NCI-H146 treated with DMSO at 0.1 percent for 48 hours (cell line): ENCODE results near the gene RHOF.

ENCODE experiments used
- DNase-seq: peaks from one replicate; lab custom pipeline; 2025; ENCODE audit not compliant: unreplicated experiment; lab: John Stamatoyannopoulos, UW

Gene RHOF

DNA sequence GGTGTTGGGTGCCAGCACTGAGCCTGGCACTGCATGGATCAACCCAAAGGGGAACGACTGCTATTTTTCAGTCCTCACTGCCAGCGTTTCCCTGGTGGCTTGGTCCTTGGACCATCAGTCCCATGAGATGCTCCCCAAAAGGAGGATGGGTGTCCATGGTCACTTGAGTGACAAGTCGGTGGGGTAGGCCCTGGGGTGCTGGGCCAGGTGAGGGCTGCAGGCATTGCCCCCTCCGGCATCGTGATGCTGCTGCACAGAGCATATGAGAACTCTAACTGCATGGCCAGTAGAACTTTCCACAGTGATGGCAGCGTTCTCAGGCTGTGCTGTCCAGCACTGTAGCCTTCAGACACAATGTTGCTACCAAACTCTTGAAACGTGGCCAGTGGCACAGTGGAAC, 26.6 kb upstream of the RHOF start:
- no peak for DNase-seq

DNA sequence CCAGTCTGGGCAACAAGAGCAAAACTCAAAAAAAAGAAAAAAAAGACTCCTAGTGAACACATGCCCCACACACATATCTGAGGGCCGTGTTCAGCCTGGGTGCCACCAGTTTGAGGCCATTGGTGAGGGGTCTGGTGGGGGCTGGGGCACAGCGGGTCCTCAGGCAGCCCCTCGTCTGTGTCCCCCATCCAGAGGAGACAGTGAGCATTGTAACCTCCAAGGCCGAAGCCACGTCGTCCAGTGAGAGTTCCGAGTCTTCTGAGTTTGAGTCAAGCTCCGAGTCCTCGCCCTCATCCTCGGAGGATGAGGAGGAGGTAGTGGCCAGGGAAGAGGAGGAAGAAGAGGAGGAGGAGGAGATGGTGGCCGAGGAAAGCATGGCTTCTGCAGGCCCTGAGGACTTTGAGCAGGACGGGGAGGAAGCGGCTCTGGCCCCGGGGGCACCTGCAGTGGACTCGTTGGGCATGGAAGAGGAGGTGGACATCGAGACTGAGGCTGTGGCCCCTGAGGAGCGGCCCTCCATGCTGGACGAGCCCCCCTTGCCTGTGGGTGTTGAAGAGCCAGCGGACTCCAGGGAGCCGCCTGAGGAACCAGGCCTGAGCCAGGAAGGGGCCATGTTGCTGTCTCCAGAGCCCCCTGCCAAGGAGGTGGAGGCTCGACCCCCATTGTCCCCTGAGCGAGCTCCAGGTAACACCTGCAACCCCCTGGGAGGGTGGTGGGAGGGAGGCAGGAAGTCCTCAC, 25.9 kb upstream of the RHOF start:
- DNase-seq: no peak

DNA sequence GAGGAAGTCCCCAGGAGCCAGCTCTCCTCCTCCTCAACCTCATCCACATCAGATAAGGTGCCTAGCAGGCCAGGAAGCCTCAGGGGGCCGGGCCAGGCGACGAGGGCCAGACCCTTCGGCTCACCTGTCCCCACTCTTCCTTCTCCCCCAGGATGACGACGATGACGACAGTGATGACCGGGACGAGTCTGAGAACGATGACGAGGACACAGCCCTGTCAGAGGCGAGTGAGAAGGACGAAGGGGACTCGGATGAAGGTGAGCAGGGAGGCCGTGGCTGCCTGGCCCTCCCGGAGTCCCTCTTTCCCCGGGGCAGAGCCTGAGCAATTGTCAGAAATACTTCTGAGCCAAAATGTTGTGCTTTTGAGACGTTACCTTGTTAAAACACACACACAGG, 24.2 kb upstream of the RHOF start:
- DNase-seq: no peak

DNA sequence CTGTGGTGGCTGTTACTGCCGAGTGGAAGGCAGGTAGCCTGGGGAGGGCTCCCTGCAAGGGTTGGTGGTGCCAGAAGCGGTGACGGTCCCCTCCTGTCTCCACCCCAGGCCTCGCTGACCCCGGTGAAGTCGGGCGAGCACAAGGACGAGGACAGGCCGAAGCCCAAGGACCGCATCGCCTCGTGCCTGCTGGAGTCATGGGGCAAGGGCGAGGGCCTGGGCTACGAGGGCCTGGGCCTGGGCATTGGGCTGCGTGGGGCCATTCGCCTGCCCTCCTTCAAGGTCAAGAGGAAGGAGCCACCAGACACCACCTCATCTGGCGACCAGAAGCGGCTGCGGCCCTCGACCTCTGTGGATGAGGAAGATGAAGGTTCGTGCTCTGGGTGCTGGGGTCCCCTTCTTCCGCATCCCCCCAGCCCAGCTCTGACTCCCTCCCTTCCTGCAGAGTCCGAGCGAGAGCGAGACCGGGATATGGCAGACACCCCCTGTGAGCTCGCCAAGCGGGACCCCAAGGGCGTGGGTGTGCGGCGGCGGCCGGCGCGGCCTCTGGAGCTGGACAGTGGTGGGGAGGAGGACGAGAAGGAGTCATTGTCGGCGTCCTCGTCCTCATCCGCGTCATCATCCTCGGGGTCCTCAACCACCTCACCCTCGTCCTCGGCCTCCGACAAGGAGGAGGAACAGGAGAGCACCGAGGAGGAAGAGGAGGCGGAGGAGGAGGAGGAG, 23.6 kb upstream of the RHOF start:
- no peak for DNase-seq

DNA sequence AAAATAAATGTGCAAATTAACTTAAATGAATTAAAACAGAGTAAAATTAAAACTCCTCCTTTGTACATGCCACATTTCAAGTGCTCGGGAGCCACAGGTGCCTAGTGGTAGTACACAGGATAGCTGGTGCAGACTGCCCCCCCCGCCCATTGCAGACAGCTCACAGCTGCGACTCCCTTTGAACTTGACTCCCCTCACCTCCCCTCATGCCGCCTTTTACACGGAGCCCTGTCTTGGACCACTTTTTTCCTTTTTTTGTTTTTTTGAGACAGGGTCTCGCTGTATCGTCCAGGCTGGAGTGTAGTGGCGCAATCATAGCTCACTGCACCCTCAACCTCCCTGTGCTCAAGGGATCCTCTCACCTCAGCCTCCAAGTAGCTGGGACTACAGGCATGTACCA, 21.8 kb upstream of the RHOF start:
- DNase-seq: no peak

DNA sequence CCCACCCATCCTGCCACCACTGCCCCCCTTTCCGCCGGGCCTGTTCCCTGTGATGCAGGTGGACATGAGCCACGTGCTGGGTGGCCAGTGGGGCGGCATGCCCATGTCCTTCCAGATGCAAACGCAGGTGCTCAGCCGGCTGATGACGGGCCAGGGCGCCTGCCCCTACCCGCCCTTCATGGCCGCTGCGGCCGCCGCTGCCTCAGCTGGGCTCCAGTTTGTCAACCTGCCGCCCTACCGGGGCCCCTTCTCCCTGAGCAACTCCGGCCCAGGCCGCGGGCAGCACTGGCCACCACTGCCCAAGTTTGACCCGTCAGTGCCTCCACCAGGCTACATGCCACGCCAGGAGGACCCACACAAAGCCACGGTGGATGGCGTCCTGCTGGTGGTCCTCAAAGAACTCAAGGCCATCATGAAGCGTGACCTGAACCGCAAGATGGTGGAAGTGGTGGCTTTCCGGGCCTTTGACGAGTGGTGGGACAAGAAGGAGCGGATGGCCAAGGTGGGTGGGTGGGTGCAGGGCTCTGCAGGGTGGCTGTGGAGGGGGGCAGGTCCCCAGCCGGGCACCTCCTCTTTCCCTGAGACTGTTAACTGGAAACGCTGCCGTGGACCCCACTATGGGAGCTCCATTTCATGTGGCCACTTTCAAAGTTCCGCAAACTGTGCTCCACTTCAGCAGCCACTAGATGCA, 21.1 kb upstream of the RHOF start:
- no peak for DNase-seq

DNA sequence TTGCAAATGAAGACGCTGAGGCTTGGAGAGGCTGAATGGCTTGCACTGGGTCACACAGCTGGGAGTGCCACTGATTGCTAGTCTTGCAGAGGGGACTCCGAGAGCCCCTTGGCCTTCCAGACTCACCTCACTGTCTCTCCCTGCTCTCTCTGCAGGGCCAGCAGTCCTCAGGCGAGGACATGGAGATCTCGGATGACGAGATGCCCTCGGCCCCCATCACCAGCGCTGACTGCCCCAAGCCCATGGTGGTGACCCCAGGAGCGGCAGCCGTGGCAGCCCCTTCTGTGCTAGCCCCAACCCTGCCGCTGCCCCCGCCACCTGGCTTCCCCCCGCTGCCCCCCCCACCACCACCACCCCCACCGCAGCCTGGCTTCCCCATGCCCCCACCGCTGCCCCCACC, 20.5 kb upstream of the RHOF start:
- DNase-seq: no peak

DNA sequence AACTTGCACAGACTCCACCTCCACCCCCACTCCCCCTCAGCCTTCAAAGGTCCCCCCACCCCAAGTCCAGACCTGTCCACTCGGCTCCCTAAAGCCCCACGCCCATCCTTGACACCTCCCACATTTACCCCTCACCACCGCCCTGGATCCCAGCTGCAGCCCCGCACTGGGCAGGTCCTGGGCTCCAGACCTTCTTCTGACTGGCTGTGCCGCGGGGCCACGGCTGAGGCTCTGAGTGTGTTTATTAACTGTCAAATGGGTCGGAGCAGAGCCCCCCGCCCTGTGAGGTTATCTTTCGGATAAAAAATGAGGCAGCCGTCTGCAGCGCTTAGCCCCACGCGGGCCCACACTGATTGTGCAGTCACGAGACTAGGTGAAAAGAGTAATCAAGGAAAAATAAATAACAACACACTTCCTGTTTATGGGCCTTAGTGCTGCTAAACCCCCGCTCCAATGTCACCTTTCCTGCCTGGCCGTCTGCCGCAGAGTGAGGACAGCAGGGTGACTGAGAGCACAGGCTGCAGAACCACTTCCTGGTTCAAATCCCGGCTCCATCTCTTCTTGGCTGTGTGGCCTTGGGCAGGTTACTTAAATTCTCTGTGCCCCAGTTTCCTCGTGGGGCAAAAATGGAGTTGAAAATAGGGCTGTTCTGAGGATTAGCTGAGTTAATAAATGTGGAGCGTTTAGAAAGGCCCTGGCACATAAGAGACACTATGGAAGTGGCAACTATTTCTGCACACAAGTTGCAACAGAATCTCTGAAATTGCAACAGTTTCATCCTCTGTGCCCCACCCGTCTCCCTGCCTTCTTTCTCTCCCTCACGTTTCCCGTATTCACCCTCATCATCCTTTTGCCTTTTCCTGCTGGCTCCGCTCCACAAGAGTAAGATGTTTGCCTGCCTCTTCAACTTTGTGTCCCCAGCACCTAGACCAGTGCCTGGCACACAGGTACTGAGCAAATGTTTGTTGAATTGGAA, 19.7 kb upstream of the RHOF start:
- DNase-seq: no peak

DNA sequence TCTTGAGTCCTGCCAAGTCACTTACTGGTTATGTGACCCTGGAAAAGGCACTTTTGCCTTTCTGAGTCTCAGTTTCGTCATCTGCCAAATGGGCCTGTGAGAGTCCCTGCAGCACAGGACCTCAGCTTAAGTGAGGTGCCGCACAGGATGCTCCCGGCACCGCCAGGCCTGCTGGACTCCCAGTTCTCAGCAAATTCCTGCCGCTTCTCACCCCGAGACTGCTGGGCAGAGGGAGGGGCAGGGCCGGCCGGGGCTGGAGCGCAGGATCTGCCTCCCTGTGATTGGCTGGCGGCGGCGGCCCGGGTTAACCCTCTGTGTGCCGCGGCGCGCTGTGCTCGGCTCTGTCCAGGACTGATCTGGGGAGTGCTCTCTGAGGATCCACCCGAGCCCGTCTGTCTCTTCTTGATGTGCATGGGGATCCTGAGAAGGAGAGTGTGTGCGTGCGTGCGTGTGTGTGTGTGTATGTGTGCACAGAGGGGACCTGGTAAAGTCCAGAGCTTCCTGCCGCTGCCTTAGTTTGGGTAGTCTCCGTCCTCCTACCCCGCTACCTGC, 18.9 kb upstream of the RHOF start:
- no peak for DNase-seq

DNA sequence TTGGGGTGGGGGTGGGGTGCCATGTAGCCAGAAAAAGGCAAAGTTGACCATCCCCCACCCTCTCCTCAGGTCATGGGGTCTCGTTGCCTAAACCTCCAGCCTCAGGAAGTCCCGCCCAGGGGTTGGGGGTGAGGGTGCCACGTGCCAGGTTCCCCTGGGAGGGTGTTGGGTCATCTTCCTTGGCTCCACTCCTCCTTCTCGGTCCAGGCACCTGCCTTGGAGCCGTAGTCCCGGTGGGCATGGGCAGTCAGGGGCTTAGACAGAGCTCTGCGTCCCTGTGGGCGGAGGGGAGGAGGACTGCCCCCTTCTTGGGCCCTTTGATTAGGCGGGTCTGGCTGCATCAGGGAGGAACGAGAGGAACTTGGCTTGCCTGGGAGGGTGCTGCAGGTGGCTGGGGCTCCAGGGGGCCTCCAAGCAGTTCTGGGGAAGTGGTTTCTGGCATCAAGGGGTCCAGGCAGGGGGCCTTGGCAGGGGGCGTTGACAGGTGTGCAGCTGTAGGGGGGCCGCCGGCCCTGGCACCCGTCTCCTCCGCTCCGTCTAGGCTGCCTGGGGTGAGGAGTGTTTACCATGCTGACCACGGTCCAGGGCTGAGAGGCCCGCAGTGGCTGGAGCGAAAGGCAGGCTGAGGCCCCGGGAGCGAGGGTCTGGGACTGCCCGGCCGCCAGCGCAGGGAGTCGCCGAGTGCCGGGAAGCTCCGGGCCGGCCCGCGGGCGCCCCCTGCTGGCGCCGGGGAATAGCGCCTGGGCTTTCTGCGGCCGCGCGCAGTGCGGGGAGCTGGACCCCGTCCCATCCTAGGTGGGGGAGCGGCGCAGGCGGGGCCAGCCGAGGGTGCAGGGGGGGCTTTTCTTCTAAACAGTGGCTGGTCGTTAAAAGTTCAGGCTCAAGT, 18.2 kb upstream of the RHOF start:
- DNase-seq: peak; percentile 63

DNA sequence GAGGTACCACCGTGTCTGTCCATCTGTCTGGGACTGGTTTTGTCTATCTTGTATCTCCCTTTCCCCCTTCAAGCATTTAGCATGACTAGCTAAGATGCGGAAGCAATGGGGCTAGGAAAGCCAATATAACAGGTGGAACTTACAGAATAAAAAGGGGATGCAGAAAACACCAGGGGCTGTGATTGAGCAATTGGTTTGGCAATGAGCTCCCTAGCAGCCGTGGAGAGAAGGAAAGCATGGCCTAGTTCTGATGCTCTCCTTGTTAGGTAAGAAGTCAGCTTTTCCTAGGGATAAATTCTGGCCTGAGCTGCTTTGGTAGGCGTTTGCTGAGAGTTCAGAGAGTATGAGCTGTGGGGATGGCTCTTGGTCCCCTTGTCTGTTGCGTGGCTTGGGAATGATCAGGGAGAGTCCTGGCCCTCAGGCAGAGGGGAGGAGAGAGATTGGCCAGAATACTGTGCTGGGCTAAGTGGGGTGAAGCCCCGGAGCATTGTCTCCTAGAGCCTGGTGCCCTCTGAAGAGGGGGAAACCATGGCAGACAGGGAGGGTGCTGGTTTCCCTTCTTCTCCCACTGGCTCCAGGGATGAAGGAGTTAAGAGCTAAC, 17.4 kb upstream of the RHOF start:
- DNase-seq: no peak

DNA sequence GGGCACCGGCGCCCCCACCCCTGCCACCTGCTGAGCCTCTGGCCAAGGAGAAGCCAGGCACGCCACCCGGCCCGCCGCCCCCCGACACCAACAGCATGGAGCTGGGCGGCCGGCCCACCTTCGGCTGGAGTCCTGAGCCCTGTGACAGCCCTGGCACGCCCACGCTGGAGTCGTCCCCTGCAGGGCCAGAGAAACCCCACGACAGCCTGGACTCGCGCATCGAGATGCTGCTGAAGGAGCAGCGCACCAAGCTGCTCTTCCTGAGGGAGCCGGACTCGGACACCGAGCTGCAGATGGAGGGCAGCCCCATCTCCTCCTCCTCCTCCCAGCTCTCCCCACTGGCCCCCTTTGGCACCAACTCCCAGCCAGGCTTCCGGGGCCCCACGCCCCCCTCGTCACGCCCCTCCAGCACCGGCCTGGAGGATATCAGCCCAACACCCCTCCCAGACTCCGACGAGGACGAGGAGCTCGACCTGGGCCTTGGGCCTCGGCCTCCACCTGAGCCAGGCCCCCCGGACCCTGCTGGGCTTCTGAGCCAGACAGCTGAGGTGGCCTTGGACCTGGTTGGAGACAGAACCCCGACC, 16.8 kb upstream of the RHOF start:
- DNase-seq: no peak

DNA sequence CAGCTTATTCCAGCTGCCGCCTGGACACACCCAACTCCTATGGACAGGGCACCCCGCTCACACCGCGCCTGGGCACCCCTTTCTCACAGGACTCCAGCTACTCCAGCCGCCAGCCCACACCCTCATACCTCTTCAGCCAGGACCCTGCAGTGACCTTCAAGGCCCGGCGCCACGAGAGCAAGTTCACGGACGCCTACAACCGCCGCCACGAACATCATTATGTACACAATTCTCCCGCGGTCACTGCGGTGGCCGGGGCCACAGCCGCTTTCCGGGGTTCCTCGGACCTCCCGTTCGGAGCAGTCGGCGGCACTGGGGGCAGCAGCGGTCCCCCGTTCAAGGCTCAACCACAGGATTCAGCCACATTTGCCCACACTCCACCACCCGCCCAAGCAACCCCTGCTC, 16.2 kb upstream of the RHOF start:
- no peak for DNase-seq

DNA sequence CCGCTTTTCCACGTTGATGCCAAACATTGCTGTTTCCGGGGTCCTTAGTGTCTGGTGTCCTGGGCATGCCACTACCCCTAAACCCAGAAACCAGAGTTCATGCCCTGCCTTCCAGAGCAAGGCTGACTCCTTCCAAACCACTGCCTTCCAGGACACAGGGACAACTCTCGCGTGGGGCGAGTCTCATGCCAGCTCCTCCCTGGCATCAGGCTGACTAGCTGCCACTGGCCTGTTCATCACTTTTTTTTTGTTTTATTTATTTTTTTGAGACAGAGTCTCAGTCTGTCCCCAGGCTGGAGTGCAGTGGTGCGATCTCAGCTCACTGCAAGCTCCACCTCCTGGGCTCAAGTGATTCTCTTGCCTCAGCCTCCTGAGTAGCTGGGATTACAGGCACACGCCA, 15.1 kb upstream of the RHOF start:
- no peak for DNase-seq

DNA sequence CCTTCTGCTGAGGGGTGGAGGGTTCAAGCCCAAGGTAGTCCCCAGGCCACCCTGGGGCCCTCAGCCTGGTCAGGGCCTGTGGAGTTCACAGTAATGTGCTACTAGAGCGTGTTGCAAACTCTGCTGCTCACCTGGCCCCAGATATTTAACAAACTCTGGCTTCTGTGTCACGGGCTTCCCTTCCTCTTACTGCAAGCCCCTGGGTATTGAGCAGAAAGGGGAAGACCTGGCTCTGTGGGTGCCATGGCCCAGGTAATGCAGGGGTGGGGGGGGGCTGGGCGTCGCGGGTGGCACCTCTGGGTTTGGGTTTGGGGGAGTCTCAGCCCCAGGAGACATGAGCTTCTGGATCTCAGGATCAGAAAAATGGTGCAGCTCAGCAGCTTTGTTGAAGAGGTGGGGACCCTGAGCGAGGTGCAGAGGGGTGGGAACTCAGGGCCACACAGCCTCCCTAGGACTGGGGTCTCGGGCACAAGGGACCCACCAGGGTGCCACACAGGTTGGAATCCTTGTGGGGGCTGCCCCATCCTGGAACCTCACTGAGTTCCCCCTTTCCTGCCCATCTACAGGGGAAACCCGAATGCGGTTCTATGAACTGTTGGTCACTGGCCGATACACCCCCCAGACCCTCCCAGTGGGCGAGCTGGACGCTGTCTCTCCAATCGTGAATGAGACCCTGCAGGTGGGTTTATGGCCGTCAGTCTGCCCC, 14.3 kb upstream of the RHOF start:
- DNase-seq: no peak

DNA sequence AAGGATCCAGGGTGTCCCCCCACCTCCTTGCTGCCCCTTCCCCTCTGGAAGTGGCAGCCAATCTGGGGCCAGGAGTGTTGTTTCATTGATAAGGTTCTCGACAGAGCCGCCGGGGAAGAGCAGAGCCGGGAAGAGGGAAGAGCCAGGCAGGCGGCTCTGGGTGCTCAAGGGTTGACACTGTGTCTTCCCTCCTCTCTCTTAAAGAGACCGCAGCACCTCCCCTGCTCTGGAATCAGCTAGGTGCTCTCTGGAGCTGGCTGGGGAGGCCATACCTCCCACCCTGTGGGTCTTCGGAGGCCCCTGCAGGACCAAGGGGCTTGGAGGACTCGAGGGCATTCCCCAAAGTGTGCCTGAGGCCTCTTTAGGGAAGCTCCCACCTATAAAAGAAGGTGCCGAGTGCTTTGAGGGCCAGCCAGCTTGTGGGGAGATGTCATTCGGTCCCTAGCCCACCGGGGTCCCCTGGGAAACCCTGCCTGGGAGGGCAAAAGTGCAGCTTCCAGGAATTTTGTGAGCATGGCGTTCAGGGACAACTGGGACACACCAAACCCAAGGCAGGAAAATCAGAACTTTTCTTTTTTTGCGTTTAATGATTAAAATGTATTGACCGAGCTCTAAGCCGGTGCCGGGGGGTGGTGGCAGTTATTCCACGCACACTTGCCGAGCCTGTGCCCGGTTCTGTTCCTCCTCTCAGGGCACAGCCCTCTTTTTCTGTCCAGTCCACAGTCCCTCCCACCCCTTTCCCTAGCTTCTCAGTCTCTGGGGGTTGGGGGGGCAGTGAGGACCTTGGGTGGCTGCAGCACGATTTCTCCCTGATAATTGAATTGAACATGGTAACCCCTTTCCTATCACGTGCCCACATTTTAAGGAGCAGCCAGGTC, 13.3 kb upstream of the RHOF start:
- DNase-seq: no peak

DNA sequence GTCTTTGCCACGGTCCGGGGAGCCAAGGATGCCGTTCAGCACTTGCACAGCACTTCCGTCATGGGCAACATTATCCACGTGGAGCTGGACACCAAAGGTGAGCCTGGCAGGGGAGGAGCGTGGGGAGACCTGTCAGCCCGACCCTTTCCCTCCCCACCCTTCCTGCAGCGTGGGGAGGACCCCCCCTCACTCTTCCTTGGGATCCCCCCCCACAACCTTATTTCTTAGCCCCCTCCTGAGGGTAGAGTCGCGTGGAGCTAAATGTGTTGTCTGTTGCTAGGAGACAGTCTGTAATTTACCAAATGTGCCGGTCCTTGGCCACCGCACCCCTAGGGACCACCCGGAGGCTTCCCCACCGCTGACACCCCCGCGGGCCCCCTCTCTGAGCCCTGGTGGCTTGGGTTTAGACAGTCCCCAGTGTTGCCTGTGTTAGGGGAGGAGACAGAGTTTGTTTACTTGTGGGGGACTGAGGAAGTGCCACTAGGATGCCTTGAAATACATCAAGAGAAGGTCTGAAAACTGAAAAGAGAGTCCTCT, 12.6 kb upstream of the RHOF start:
- DNase-seq: no peak
